ENCODE results near the gene MACF1. TPM values are rescaled to one million over a fixed set of nuclear protein-coding genes. Genes with fewer than 3 reads are reported as not detected.
A peak's percentile ranks its signal among the peaks of the same experiment; 100 is the strongest.
"Not testable (repeated sequence)": the region's sequence is repeated elsewhere in the genome, so short reads cannot be mapped to it uniquely, and the experiment has no call there.

MACF1 gene
- total RNA-seq, 1 donor from 2014 or later, result 222 TPM

GRCh38 chr1:39445573-39445972 is 241.1 kb downstream of the MACF1 start:
- Histone ChIP-seq H3K4me1 (no peaks in the 10 kb centered on the region), H3K4me3 (no peak overlapping the region), H3K9me3 (ENCODE audit: low read depth) (no peaks in the 10 kb centered on the region), H3K4me2 (no peak overlapping the region), H4K20me1 (ENCODE audit: low read depth) (peaks cover 5% of the 10 kb centered on the region), H2AFZ (replicated peaks) (no peak overlapping the region), H3F3A (ENCODE audit: low read depth) (peaks cover 14% of the 10 kb centered on the region), H3K79me2 (ENCODE audit: low read depth) (no peaks in the 10 kb centered on the region), H3K27me3 (no peaks in the 10 kb centered on the region), H3K9ac (no peak overlapping the region), H3K27ac (no peak overlapping the region), H3K36me3 (peaks cover 74% of the 10 kb centered on the region)
- peaks cover 55% of the 10 kb centered on the region for H3K36me3 Mint-ChIP-seq
- H3K9me3 Mint-ChIP-seq, result no peaks in the 10 kb centered on the region
- TF ChIP-seq EZH2 (IDR thresholded peaks at IDR 0.05) (no peak), CTCF (IDR thresholded peaks at IDR 0.05) (no peak), EZH2phosphoT487 (IDR thresholded peaks at IDR 0.05) (no peak)
- no peaks in the 10 kb centered on the region for H3K27me3 Mint-ChIP-seq (ENCODE audit: insufficient read depth, low read depth)
- no peaks in the 10 kb centered on the region for H3K4me1 Mint-ChIP-seq
- no peak overlapping the region for H3K4me3 Mint-ChIP-seq
- no peak for DNase-seq (ENCODE audit: low spot score)
- no peak overlapping the region for H3K27ac Mint-ChIP-seq

- TF ChIP-seq CTCF (IDR thresholded peaks at IDR 0.05) (no peak), EZH2phosphoT487 (IDR thresholded peaks at IDR 0.05) (no peak), EZH2 (IDR thresholded peaks at IDR 0.05) (no peak)
- Histone ChIP-seq H4K20me1 (ENCODE audit: low read depth) (peaks cover 5% of the 10 kb centered on the region), H3K9ac (no peak overlapping the region), H3K36me3 (peaks cover 62% of the 10 kb centered on the region), H3K4me3 (no peak overlapping the region), H3K27me3 (no peaks in the 10 kb centered on the region), H3K9me3 (ENCODE audit: low read depth) (no peaks in the 10 kb centered on the region), H3K27ac (no peak overlapping the region), H3F3A (ENCODE audit: low read depth) (peaks cover 14% of the 10 kb centered on the region), H2AFZ (replicated peaks) (no peak overlapping the region), H3K79me2 (ENCODE audit: low read depth) (no peaks in the 10 kb centered on the region), H3K4me2 (no peak overlapping the region), H3K4me1 (no peaks in the 10 kb centered on the region)
- Mint-ChIP-seq H3K27me3 (ENCODE audit: insufficient read depth, low read depth) (no peaks in the 10 kb centered on the region), H3K9me3 (no peaks in the 10 kb centered on the region), H3K4me1 (no peaks in the 10 kb centered on the region), H3K4me3 (no peak overlapping the region), H3K27ac (peak overlapping the region; percentile 46), H3K36me3 (peaks cover 58% of the 10 kb centered on the region)
- no peak for DNase-seq (ENCODE audit: low spot score)
Measured at GRCh38 chr1:39446986-39447567, 242.6 kb downstream of the MACF1 start.

GRCh38 chr1:39450041-39450440 is 245.5 kb downstream of the MACF1 start:
- not testable (repeated sequence) for DNase-seq (ENCODE audit: low spot score); H3K9me3 ChIP-seq (ENCODE audit: low read depth); H3K4me3 ChIP-seq; H4K20me1 ChIP-seq (ENCODE audit: low read depth); H2AFZ ChIP-seq (replicated peaks); H3K4me2 ChIP-seq; H3K4me3 Mint-ChIP-seq; H3K79me2 ChIP-seq (ENCODE audit: low read depth); H3K27ac ChIP-seq; H3K4me1 Mint-ChIP-seq; H3K9ac ChIP-seq; H3K27me3 ChIP-seq; H3K27ac Mint-ChIP-seq; H3K9me3 Mint-ChIP-seq; H3K4me1 ChIP-seq; H3K27me3 Mint-ChIP-seq (ENCODE audit: insufficient read depth, low read depth)
- peaks cover 47% of the 10 kb centered on the region for H3K36me3 Mint-ChIP-seq
- peaks cover 14% of the 10 kb centered on the region for H3F3A ChIP-seq (ENCODE audit: low read depth)
- H3K36me3 ChIP-seq, result peaks cover 58% of the 10 kb centered on the region

DNA sequence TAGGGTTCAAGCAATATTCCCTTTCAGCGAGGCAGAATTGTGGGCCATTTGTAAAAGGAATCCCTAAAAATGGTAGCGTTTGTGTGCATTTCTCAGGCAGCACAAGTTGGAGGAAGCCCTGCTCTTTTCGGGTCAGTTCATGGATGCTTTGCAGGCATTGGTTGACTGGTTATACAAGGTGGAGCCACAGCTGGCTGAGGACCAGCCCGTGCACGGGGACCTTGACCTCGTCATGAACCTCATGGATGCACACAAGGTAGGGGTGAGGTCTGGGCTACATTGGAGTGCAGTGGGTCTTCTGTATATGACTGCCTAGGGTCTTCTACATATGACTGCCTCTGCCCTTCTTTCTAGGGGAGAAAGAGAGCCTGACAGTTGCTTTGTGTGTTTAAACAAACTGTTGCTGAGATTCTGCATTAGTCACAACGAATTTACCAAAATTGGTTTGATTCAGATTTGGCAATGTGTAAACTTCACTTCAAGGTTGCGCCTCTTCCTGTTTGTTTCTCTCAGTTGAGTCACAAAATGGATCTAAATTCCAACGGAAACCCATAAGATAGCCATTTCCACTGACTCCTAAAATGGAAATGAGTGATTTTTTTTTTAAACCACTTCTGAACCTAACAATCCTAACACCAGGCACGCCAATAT is 246.6 kb downstream of the MACF1 start:
- TF ChIP-seq EZH2phosphoT487 (IDR thresholded peaks at IDR 0.05), result no peak
- no peak for TF ChIP-seq CTCF (IDR thresholded peaks at IDR 0.05)
- TF ChIP-seq EZH2 (IDR thresholded peaks at IDR 0.05), result no peak
- no peak for DNase-seq (ENCODE audit: low spot score)
- Histone ChIP-seq H3K4me1 (no peaks in the 10 kb centered on the region), H3K4me2 (no peak overlapping the region), H3K36me3 (peaks cover 48% of the 10 kb centered on the region), H3K27me3 (no peaks in the 10 kb centered on the region), H2AFZ (replicated peaks) (no peak overlapping the region), H3K9me3 (ENCODE audit: low read depth) (no peaks in the 10 kb centered on the region), H3K79me2 (ENCODE audit: low read depth) (no peaks in the 10 kb centered on the region), H4K20me1 (ENCODE audit: low read depth) (no peaks in the 10 kb centered on the region), H3K4me3 (no peak overlapping the region), H3F3A (ENCODE audit: low read depth) (peaks cover 12% of the 10 kb centered on the region), H3K9ac (no peak overlapping the region), H3K27ac (no peak overlapping the region)
- H3K9me3 Mint-ChIP-seq, result no peaks in the 10 kb centered on the region
- no peaks in the 10 kb centered on the region for H3K4me1 Mint-ChIP-seq
- H3K4me3 Mint-ChIP-seq, result no peak overlapping the region
- H3K36me3 Mint-ChIP-seq, result peaks cover 50% of the 10 kb centered on the region
- H3K27me3 Mint-ChIP-seq (ENCODE audit: insufficient read depth, low read depth), result no peaks in the 10 kb centered on the region
- H3K27ac Mint-ChIP-seq, result no peak overlapping the region

Data from neural progenitor cell (in vitro differentiated cells).